HepG2 (cell line): ENCODE results near the gene HERC6. TPM values are rescaled to one million over a fixed set of nuclear protein-coding genes. Genes with fewer than 3 reads are reported as not detected.
A peak's percentile ranks its signal among the peaks of the same experiment; 100 is the strongest.

Source experiments
- ARNT ChIP-seq: fragments of 450-650 bp; IDR thresholded peaks from 2 replicates; pipeline ENCODE4 v1.6.1; 2017
- BORCS8-MEF2B ChIP-seq: sonication (generic); formaldehyde crosslinking; IDR thresholded peaks from 2 replicates; pipeline ENCODE4 v1.8.0; 2022; ENCODE audit warnings: mild to moderate bottlenecking, missing genetic modification reagents
- CREB1 ChIP-seq, 2 experiments: fragments of 450-650 bp in 1 of 2; IDR thresholded peaks; 2 replicates each; pipeline ENCODE4 v1.6.1; 2016 to 2017; ENCODE audit warnings: control low read depth in 1 of 2, mild to moderate bottlenecking in 1 of 2, missing compliant biosample characterization in 1 of 2, missing genetic modification characterization in 1 of 2
- ELF3 ChIP-seq: IDR thresholded peaks from 2 replicates; pipeline ENCODE4 v1.6.1; 2016; ENCODE audit warnings: missing genetic modification reagents, missing compliant biosample characterization
- FOXM1 ChIP-seq: sonication (generic); formaldehyde crosslinking; IDR thresholded peaks from 2 replicates; pipeline ENCODE4 v1.5.0; 2020; ENCODE audit warnings: missing genetic modification reagents
- GATAD2A ChIP-seq: IDR thresholded peaks from 2 replicates; pipeline ENCODE4 v1.6.1; 2016
- GLI4 ChIP-seq: sonication (generic); formaldehyde crosslinking; IDR thresholded peaks from 2 replicates; pipeline ENCODE4 v1.5.1; 2020; ENCODE audit warnings: missing genetic modification reagents, mild to moderate bottlenecking, moderate library complexity, borderline replicate concordance
- HCFC1 ChIP-seq: fragments of 150-350 bp; IDR thresholded peaks from 2 replicates; pipeline ENCODE4 v1.6.1; 2014; ENCODE audit warnings: low read depth, low read length
- HHEX ChIP-seq: IDR thresholded peaks from 2 replicates; pipeline ENCODE4 v1.6.1; 2016; ENCODE audit warnings: control low read depth
- IKZF1 ChIP-seq: fragments of 450-650 bp; IDR thresholded peaks from 2 replicates; pipeline ENCODE4 v1.7.1; 2016
- NFKBIZ ChIP-seq: IDR thresholded peaks from 2 replicates; pipeline ENCODE4 v1.6.1; 2018; ENCODE audit warnings: missing genetic modification reagents, missing compliant biosample characterization
- PHF21A ChIP-seq: sonication (generic); formaldehyde crosslinking; IDR thresholded peaks from 2 replicates; pipeline ENCODE4 v1.5.0; 2020; ENCODE audit warnings: mild to moderate bottlenecking, missing genetic modification reagents
- POLR2A ChIP-seq, 2 experiments: IDR thresholded peaks; 2 replicates each; pipeline ENCODE4 v1.6.1; 2011; ENCODE audit warnings: low read depth in 2 of 2, low read length in 2 of 2, mild to moderate bottlenecking in 1 of 2, moderate library complexity in 1 of 2; ENCODE audit not compliant: insufficient read depth in 1 of 2
- REL ChIP-seq: sonication (generic); formaldehyde crosslinking; conservative IDR thresholded peaks from 2 replicates; pipeline ENCODE4 v1.8.0; 2022; ENCODE audit warnings: mild to moderate bottlenecking, missing genetic modification reagents, moderate library complexity
- RNF2 ChIP-seq: fragments of 450-650 bp; conservative IDR thresholded peaks from 2 replicates; pipeline ENCODE4 v1.6.1; 2016; ENCODE audit warnings: low read depth
- SMARCE1 ChIP-seq: fragments of 450-650 bp; IDR thresholded peaks from 2 replicates; pipeline ENCODE4 v1.6.1; 2017; ENCODE audit warnings: borderline replicate concordance
- ZNF296 ChIP-seq: sonication (generic); formaldehyde crosslinking; conservative IDR thresholded peaks from 2 replicates; pipeline ENCODE4 v1.5.0; 2020; ENCODE audit warnings: mild to moderate bottlenecking, missing genetic modification reagents
- ZNF572 ChIP-seq: sonication (generic); formaldehyde crosslinking; IDR thresholded peaks from 2 replicates; pipeline ENCODE4 v1.5.1; 2020; ENCODE audit warnings: mild to moderate bottlenecking, missing genetic modification reagents
- polyA plus RNA-seq, 8 experiments: library from polyadenylated mRNA; depleted of rRNA in 3 of 8; stranded (reverse) in 7 of 8; unstranded in 1 of 8; fragments of >200 nt; fragmentation: Illumina TruSeq in 4 of 8; extraction: Trizol in 4 of 8; gene quantifications; 2 replicates each; pipeline versions ENCODE4 v1.2.1 to v1.2.3, GENCODE V29; 2011 to 2016; ENCODE audit warnings: low read depth in 4 of 8, missing spikeins in 1 of 8, mixed read lengths in 1 of 8; ENCODE audit not compliant: insufficient read depth in 1 of 8
- total RNA-seq, 5 experiments: library from RNA; depleted of rRNA; stranded (reverse); fragments of >200 nt; fragmentation: Illumina TruSeq; extraction: Trizol; gene quantifications; 2 replicates each; pipeline ENCODE4 v1.2.3, GENCODE V29; 2016; ENCODE audit warnings: low read depth in 1 of 5
- TF ChIP-seq, protein P1 (sequence below): sonication (generic); formaldehyde crosslinking; IDR thresholded peaks from 2 replicates; pipeline ENCODE4 v1.8.0; 2022; ENCODE audit warnings: mild to moderate bottlenecking, missing genetic modification reagents; ENCODE audit not compliant: insufficient replicate concordance
- TF ChIP-seq, protein P2 (sequence below): IDR thresholded peaks from 2 replicates; pipeline ENCODE4 v1.6.1; 2012; ENCODE audit warnings: inconsistent platforms
- TF ChIP-seq, protein P3 (sequence below): sonication (generic); formaldehyde crosslinking; IDR thresholded peaks from 2 replicates; pipeline ENCODE4 v1.4.0; 2020; ENCODE audit warnings: missing genetic modification reagents, borderline replicate concordance
- TF ChIP-seq, protein P4 (sequence below): sonication (generic); formaldehyde crosslinking; conservative IDR thresholded peaks from 2 replicates; pipeline ENCODE4 v1.8.0; 2022; ENCODE audit warnings: missing genetic modification reagents

Gene HERC6
- total and polyA plus RNA-seq, 2 of the 13 experiments (the other 11 are each of a cell fraction or from before 2014, with no cell fraction given) = 0.50 to 2.0 TPM

DNA sequence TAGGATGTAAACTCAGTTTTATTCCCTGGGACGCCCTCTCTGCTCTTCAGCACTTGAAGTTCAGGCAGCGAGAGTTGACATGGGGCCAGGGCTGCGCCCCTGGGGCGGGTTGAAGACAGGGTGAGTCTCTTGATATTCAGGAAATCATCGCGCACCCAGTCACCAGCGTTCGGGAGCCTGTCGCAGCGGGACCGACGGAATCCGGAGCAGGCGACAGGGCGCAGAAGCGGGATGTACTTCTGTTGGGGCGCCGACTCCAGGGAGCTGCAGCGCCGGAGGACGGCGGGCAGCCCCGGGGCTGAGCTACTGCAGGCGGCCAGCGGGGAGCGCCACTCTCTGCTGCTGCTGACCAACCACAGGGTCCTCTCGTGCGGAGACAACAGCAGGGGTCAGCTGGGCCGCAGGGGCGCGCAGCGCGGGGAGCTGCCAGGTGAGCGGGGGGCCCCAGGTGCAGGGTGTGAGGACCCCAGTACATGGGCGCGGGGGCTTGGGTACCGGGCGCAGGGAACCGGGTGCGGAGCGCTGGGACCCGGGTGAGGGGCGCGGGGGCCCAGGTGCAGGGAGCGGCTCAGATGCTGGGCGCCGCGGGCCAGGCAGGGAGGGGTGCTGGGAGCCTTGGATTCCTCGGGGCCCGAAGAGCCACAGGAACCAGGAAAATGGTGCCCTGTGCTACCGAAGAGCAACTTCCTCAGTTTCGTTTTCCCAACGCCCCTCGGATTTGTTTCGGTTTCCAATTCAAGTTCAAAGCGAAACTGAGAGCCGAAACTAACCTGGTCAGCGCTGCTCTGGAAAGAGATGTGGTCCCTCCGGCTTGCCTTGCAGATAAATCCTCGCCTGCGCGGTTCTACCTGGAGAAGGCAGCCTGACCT is at the start of gene HERC6 (continued):
- no peak for TF ChIP-seq GLI4
- no peak for TF ChIP-seq CREB1 (IDR thresholded peaks at IDR 0.05)
- no peak for TF ChIP-seq CREB1 (CRISPR knock-in tag; IDR thresholded peaks at IDR 0.05)
- no peak for TF ChIP-seq POLR2A (IDR thresholded peaks at IDR 0.05; ENCODE audit: insufficient read depth in 1 of 2, low read depth in 2 of 2, low read length in 2 of 2)
- TF ChIP-seq, protein P1, sequence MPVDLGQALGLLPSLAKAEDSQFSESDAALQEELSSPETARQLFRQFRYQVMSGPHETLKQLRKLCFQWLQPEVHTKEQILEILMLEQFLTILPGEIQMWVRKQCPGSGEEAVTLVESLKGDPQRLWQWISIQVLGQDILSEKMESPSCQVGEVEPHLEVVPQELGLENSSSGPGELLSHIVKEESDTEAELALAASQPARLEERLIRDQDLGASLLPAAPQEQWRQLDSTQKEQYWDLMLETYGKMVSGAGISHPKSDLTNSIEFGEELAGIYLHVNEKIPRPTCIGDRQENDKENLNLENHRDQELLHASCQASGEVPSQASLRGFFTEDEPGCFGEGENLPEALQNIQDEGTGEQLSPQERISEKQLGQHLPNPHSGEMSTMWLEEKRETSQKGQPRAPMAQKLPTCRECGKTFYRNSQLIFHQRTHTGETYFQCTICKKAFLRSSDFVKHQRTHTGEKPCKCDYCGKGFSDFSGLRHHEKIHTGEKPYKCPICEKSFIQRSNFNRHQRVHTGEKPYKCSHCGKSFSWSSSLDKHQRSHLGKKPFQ = no peak
- TF ChIP-seq ZNF572 (CRISPR knock-in tag) = no peak
- no peak for TF ChIP-seq ARNT
- TF ChIP-seq ELF3 (CRISPR knock-in tag) = peak; percentile 12; the same call in 1 of the 2 replicates
- TF ChIP-seq NFKBIZ (CRISPR knock-in tag) = no peak
- TF ChIP-seq HHEX (CRISPR knock-in tag) = no peak
- TF ChIP-seq, protein P2, sequence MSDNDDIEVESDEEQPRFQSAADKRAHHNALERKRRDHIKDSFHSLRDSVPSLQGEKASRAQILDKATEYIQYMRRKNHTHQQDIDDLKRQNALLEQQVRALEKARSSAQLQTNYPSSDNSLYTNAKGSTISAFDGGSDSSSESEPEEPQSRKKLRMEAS = no peak
- peak; percentile 59; the same call in 1 of the 2 replicates for TF ChIP-seq BORCS8-MEF2B (CRISPR knock-in tag)
- no peak for TF ChIP-seq SMARCE1
- no peak for TF ChIP-seq REL (CRISPR knock-in tag)
- no peak for TF ChIP-seq HCFC1
- TF ChIP-seq, protein P3, sequence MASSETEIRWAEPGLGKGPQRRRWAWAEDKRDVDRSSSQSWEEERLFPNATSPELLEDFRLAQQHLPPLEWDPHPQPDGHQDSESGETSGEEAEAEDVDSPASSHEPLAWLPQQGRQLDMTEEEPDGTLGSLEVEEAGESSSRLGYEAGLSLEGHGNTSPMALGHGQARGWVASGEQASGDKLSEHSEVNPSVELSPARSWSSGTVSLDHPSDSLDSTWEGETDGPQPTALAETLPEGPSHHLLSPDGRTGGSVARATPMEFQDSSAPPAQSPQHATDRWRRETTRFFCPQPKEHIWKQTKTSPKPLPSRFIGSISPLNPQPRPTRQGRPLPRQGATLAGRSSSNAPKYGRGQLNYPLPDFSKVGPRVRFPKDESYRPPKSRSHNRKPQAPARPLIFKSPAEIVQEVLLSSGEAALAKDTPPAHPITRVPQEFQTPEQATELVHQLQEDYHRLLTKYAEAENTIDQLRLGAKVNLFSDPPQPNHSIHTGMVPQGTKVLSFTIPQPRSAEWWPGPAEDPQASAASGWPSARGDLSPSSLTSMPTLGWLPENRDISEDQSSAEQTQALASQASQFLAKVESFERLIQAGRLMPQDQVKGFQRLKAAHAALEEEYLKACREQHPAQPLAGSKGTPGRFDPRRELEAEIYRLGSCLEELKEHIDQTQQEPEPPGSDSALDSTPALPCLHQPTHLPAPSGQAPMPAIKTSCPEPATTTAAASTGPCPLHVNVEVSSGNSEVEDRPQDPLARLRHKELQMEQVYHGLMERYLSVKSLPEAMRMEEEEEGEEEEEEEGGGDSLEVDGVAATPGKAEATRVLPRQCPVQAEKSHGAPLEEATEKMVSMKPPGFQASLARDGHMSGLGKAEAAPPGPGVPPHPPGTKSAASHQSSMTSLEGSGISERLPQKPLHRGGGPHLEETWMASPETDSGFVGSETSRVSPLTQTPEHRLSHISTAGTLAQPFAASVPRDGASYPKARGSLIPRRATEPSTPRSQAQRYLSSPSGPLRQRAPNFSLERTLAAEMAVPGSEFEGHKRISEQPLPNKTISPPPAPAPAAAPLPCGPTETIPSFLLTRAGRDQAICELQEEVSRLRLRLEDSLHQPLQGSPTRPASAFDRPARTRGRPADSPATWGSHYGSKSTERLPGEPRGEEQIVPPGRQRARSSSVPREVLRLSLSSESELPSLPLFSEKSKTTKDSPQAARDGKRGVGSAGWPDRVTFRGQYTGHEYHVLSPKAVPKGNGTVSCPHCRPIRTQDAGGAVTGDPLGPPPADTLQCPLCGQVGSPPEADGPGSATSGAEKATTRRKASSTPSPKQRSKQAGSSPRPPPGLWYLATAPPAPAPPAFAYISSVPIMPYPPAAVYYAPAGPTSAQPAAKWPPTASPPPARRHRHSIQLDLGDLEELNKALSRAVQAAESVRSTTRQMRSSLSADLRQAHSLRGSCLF = no peak
- TF ChIP-seq, protein P4, sequence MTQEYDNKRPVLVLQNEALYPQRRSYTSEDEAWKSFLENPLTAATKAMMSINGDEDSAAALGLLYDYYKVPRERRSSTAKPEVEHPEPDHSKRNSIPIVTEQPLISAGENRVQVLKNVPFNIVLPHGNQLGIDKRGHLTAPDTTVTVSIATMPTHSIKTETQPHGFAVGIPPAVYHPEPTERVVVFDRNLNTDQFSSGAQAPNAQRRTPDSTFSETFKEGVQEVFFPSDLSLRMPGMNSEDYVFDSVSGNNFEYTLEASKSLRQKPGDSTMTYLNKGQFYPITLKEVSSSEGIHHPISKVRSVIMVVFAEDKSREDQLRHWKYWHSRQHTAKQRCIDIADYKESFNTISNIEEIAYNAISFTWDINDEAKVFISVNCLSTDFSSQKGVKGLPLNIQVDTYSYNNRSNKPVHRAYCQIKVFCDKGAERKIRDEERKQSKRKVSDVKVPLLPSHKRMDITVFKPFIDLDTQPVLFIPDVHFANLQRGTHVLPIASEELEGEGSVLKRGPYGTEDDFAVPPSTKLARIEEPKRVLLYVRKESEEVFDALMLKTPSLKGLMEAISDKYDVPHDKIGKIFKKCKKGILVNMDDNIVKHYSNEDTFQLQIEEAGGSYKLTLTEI = no peak
- TF ChIP-seq PHF21A (CRISPR knock-in tag) = peak; percentile 67
- TF ChIP-seq IKZF1 = no peak
- TF ChIP-seq GATAD2A (CRISPR knock-in tag) = no peak; the same call in 1 of the 2 replicates
- peak; percentile 61; the same call in 1 of the 2 replicates for TF ChIP-seq ZNF296 (CRISPR knock-in tag)
- no peak for TF ChIP-seq FOXM1 (CRISPR knock-in tag)
- TF ChIP-seq RNF2 = peak; percentile 69
